Spinal cord (tissue), 10 donors: ENCODE measurements around the gene YPEL2. TPM values are rescaled to one million over a fixed set of nuclear protein-coding genes. Genes with fewer than 3 reads are reported as not detected.

Experiments used
- DNase-seq, 6 donors: peaks; one replicate each; pipeline versions ENCODE4 v3.0.0 to v3.0.0-alpha.2; 2013 to 2015; ENCODE audit warnings: low spot score in 6 of 6, low read depth in 4 of 6
- H3K27ac ChIP-seq: one replicate; pipeline ENCODE4 v1.5.1; 2013; ENCODE audit warnings: low read depth, low read length, control low read depth
- H3K27me3 ChIP-seq: one replicate; pipeline ENCODE4 v1.6.1; 2013; ENCODE audit warnings: low read length; ENCODE audit not compliant: control insufficient read depth, insufficient read depth
- H3K36me3 ChIP-seq: one replicate; pipeline ENCODE4 v1.6.1; 2013; ENCODE audit warnings: low read length; ENCODE audit not compliant: control insufficient read depth, insufficient read depth
- H3K4me1 ChIP-seq: one replicate; pipeline ENCODE4 v1.6.1; 2013; ENCODE audit warnings: low read length; ENCODE audit not compliant: control insufficient read depth, insufficient read depth
- H3K4me3 ChIP-seq: one replicate; pipeline ENCODE4 v1.5.1; 2013; ENCODE audit warnings: low read depth, low read length, control low read depth
- H3K9me3 ChIP-seq: one replicate; pipeline ENCODE4 v1.6.1; 2013; ENCODE audit warnings: low read length; ENCODE audit not compliant: control insufficient read depth, insufficient read depth
- WGBS: methylation state at CpG from one replicate; pipeline ENCODE4 v1.1.5; 2013; ENCODE audit warnings: missing lambda C conversion rate; ENCODE audit not compliant: insufficient coverage; 5-methylcytosine and 5-hydroxymethylcytosine counted together
- polyA plus RNA-seq, 2 donors: library from polyadenylated mRNA; unstranded; fragments of 120-200 nt; gene quantifications; one replicate each; pipeline ENCODE4 v1.2.1, GENCODE V29; 2013; ENCODE audit not compliant: insufficient read length in 2 of 2
- total RNA-seq, 2 donors: library from RNA; depleted of rRNA in 1 of 2; stranded (reverse); fragments of 120-200 nt in 1 of 2; fragments of >200 nt in 1 of 2; gene quantifications; one replicate each; pipeline versions ENCODE4 v1.2.3 to v1.2.4, GENCODE V29; 2013 to 2014
- donor health status: healthy.

Gene YPEL2
- total and polyA plus RNA-seq, 4 donors = 11.5 to 36.7 (median 13.8) TPM

- DNase-seq = peak in 2 of 6 donors; percentile 23 to 36
- H3K27me3 ChIP-seq = no peaks in the 10 kb centered on the region
- peaks cover 20% of the 10 kb centered on the region for H3K4me1 ChIP-seq
- H3K4me3 ChIP-seq = no peak overlapping the region
- no peak overlapping the region for H3K27ac ChIP-seq
- WGBS = 81% methylated on average over 2 of the region's 2 CpGs
- no peaks in the 10 kb centered on the region for H3K36me3 ChIP-seq
- H3K9me3 ChIP-seq = no peaks in the 10 kb centered on the region
These were observed 2.9 kb upstream of the YPEL2 start for GRCh38 chr17:59328601-59329000.

- peak in 3 of 6 donors; percentile 40 to 86 (median 77) for DNase-seq
- peaks cover 20% of the 10 kb centered on the region for H3K4me1 ChIP-seq
- no peaks in the 10 kb centered on the region for H3K27me3 ChIP-seq
- H3K9me3 ChIP-seq = no peaks in the 10 kb centered on the region
- peak overlapping the region; percentile 64 for H3K27ac ChIP-seq
- no peaks in the 10 kb centered on the region for H3K36me3 ChIP-seq
- H3K4me3 ChIP-seq = no peak overlapping the region
- 46% methylated on average over 3 of the region's 6 CpGs for WGBS
These were observed 2.0 kb upstream of the YPEL2 start for GRCh38 chr17:59329176-59330052.

GRCh38 chr17:59330053-59330942, 1.2 kb upstream of the YPEL2 start:
- peaks cover 20% of the 10 kb centered on the region for H3K4me1 ChIP-seq

GRCh38 chr17:59331929-59332748, 684 bp downstream of the YPEL2 start:
- H3K27me3 ChIP-seq = no peaks in the 10 kb centered on the region
- peak overlapping the region; percentile 71 for H3K4me3 ChIP-seq
- H3K9me3 ChIP-seq = no peaks in the 10 kb centered on the region
- H3K36me3 ChIP-seq = no peaks in the 10 kb centered on the region
- under 1% methylated on average over 90 of the region's 90 CpGs for WGBS
- peak overlapping the region; percentile 67 for H3K27ac ChIP-seq
- peak in 1 of 6 donors; percentile 48 for DNase-seq
- H3K4me1 ChIP-seq = peaks cover 20% of the 10 kb centered on the region

More at GRCh38 chr17:59330053-59330942, 1.2 kb upstream of the YPEL2 start:
- Histone ChIP-seq H3K9me3 (no peaks in the 10 kb centered on the region), H3K27ac (peak overlapping the region; percentile 64), H3K36me3 (no peaks in the 10 kb centered on the region), H3K4me3 (no peak overlapping the region), H3K27me3 (no peaks in the 10 kb centered on the region)
- DNase-seq = no peak
- WGBS = 35% methylated on average over 8 of the region's 17 CpGs

GRCh38 chr17:59332749-59333377, 1.4 kb downstream of the YPEL2 start:
- Histone ChIP-seq H3K36me3 (no peaks in the 10 kb centered on the region), H3K27me3 (no peaks in the 10 kb centered on the region), H3K9me3 (no peaks in the 10 kb centered on the region), H3K27ac (peak overlapping the region; percentile 67), H3K4me1 (peaks cover 20% of the 10 kb centered on the region), H3K4me3 (peak overlapping the region; percentile 71)
- WGBS = 17% methylated on average over 14 of the region's 14 CpGs
- DNase-seq = no peak

GRCh38 chr17:59333836-59334235, 2.4 kb downstream of the YPEL2 start:
- peaks cover 22% of the 10 kb centered on the region for H3K4me1 ChIP-seq
- WGBS = 44% methylated on average over 2 of the region's 2 CpGs
- no peaks in the 10 kb centered on the region for H3K9me3 ChIP-seq
- H3K4me3 ChIP-seq = no peak overlapping the region
- H3K27me3 ChIP-seq = no peaks in the 10 kb centered on the region
- no peak overlapping the region for H3K27ac ChIP-seq
- DNase-seq = no peak
- no peaks in the 10 kb centered on the region for H3K36me3 ChIP-seq

GRCh38 chr17:59335685-59336084, 4.2 kb downstream of the YPEL2 start:
- no peaks in the 10 kb centered on the region for H3K36me3 ChIP-seq
- H3K27ac ChIP-seq = no peak overlapping the region
- no peaks in the 10 kb centered on the region for H3K9me3 ChIP-seq
- no peaks in the 10 kb centered on the region for H3K27me3 ChIP-seq
- no peak for DNase-seq
- WGBS = 92% methylated on average over 7 of the region's 10 CpGs
- H3K4me1 ChIP-seq = peaks cover 17% of the 10 kb centered on the region
- H3K4me3 ChIP-seq = no peak overlapping the region

- no peak overlapping the region for H3K4me3 ChIP-seq
- 88% methylated on average over 4 of the region's 5 CpGs for WGBS
- DNase-seq = no peak
- H3K27me3 ChIP-seq = no peaks in the 10 kb centered on the region
- no peaks in the 10 kb centered on the region for H3K36me3 ChIP-seq
- H3K9me3 ChIP-seq = no peaks in the 10 kb centered on the region
- no peak overlapping the region for H3K27ac ChIP-seq
- peaks cover 8% of the 10 kb centered on the region for H3K4me1 ChIP-seq
These were observed 6.4 kb downstream of the YPEL2 start for GRCh38 chr17:59337741-59338299.
